B cell (primary cell): ENCODE data around the gene PLEKHM3. TPM values are rescaled to one million over a fixed set of nuclear protein-coding genes. Genes with fewer than 3 reads are reported as not detected.

Experiments used
- ATAC-seq: fragments of 200-7000 bp; cut with Tn5 transposase; one replicate; pipeline ENCODE4 v1.10.0; 2021; ENCODE audit warnings: low read depth, mild to moderate bottlenecking, moderate number of reproducible peaks, moderate library complexity
- CTCF ChIA-PET: fragments of 350-600 bp; sonication (Branson Sonifier 250); formaldehyde crosslinking; loops from one replicate; lab custom pipeline; 2021; ENCODE audit warnings: antibody characterized with exemption, inconsistent platforms; lab: Charles Lee
- POLR2A ChIA-PET: fragments of 350-600 bp; sonication (Branson Sonifier 250); formaldehyde crosslinking; loops from one replicate; lab custom pipeline; 2021; ENCODE audit warnings: antibody characterized with exemption; lab: Charles Lee
- DNase-seq: peaks from one replicate; pipeline ENCODE4 v3.0.0; 2013
- H2AFZ ChIP-seq: 2 replicates; pipeline ENCODE4 v1.6.1; 2012; ENCODE audit warnings: mild to moderate bottlenecking, low read depth, low read length; ENCODE audit not compliant: insufficient read depth, poor library complexity, severe bottlenecking
- H3K27ac ChIP-seq, 2 donors: 1 replicate in 1 of 2; 2 replicates in 1 of 2; pipeline ENCODE4 v1.5.1; 2012 to 2013; ENCODE audit warnings: low read length in 2 of 2, mild to moderate bottlenecking in 2 of 2, moderate library complexity in 1 of 2
- H3K27me3 ChIP-seq, 4 experiments: fragments of 200-600 bp in 1 of 4; sonication (generic) in 1 of 4; replicated peaks in 1 of 4; 1 replicate in 2 of 4; 2 replicates in 2 of 4; pipeline versions ENCODE4 v1.6.1 to v1.7.0; 2013 to 2016; ENCODE audit warnings: low read length in 3 of 4, mild to moderate bottlenecking in 2 of 4, mixed read lengths in 1 of 4, moderate library complexity in 1 of 4; ENCODE audit not compliant: insufficient read depth in 4 of 4, control insufficient read depth in 3 of 4; ENCODE audit errors: control extremely low read depth in 1 of 4
- H3K36me3 ChIP-seq, 2 experiments: replicated peaks in 1 of 2; 1 replicate in 1 of 2; 2 replicates in 1 of 2; pipeline versions ENCODE4 v1.6.1 to v1.7.1; 2013; ENCODE audit warnings: low read length in 1 of 2; ENCODE audit not compliant: insufficient read depth in 2 of 2, control insufficient read depth in 1 of 2; ENCODE audit errors: control extremely low read depth in 1 of 2, extremely low read depth in 1 of 2
- H3K4me1 ChIP-seq, 2 donors: fragments of 200-600 bp in 1 of 2; sonication (generic) in 1 of 2; 1 replicate in 1 of 2; 2 replicates in 1 of 2; pipeline versions ENCODE4 v1.5.1 to v1.6.1; 2013 to 2017; ENCODE audit warnings: low read length in 2 of 2; ENCODE audit not compliant: control insufficient read depth in 2 of 2, insufficient read depth in 2 of 2
- H3K4me2 ChIP-seq: replicated peaks from 2 replicates; pipeline ENCODE3; 2012; ENCODE audit warnings: mild to moderate bottlenecking, low read depth, low read length; ENCODE audit not compliant: poor library complexity, severe bottlenecking
- H3K4me3 ChIP-seq, 5 experiments: fragments of 200-600 bp in 1 of 5; sonication (generic) in 1 of 5; 1 replicate in 3 of 5; 2 replicates in 2 of 5; pipeline versions ENCODE4 v1.5.1 to v1.7.0; 2011 to 2016; ENCODE audit warnings: low read length in 4 of 5, mild to moderate bottlenecking in 4 of 5, low read depth in 2 of 5, control low read depth in 1 of 5, moderate library complexity in 1 of 5; ENCODE audit not compliant: insufficient read depth in 1 of 5; ENCODE audit errors: control extremely low read depth in 1 of 5, extremely low read depth in 1 of 5
- H3K79me2 ChIP-seq: fragments of 200-600 bp; sonication (generic); one replicate; pipeline ENCODE4 v1.6.0; 2016; ENCODE audit warnings: low read length; ENCODE audit not compliant: control insufficient read depth, insufficient read depth
- H3K9ac ChIP-seq: fragments of 200-600 bp; sonication (generic); 2 replicates; pipeline ENCODE4 v1.6.1; 2017; ENCODE audit warnings: mild to moderate bottlenecking, low read length, moderate library complexity
- H3K9me3 ChIP-seq, 3 donors: one replicate each; pipeline versions ENCODE4 v1.6.1 to v1.7.1; 2013; ENCODE audit warnings: low read length in 2 of 3; ENCODE audit not compliant: control insufficient read depth in 2 of 3, insufficient read depth in 1 of 3; ENCODE audit errors: control extremely low read depth in 1 of 3
- H4K20me1 ChIP-seq: 2 replicates; pipeline ENCODE4 v1.6.0; 2012; ENCODE audit warnings: mild to moderate bottlenecking, low read length; ENCODE audit not compliant: insufficient read depth, control insufficient read depth, poor library complexity, severe bottlenecking
- H3K27ac Mint-ChIP-seq: one replicate; pipeline ENCODE4 v1.8.0; 2021; ENCODE audit warnings: mixed read lengths
- H3K27me3 Mint-ChIP-seq: one replicate; pipeline ENCODE4 v1.8.0; 2021; ENCODE audit warnings: mixed read lengths
- H3K4me1 Mint-ChIP-seq: one replicate; pipeline ENCODE4 v1.8.0; 2021; ENCODE audit warnings: mixed read lengths
- H3K4me3 Mint-ChIP-seq: one replicate; pipeline ENCODE4 v1.8.0; 2021; ENCODE audit warnings: mixed read lengths
- H3K9me3 Mint-ChIP-seq: one replicate; pipeline ENCODE4 v1.8.0; 2022; ENCODE audit warnings: mixed read lengths; ENCODE audit not compliant: insufficient read depth
- CTCF ChIP-seq: fragments of 200-600 bp; IDR thresholded peaks from one replicate; pipeline ENCODE4 v1.8.0; 2022; ENCODE audit warnings: antibody characterized with exemption, mild to moderate bottlenecking
- EZH2 ChIP-seq: IDR thresholded peaks from 2 replicates; pipeline ENCODE4 v1.6.1; 2012; ENCODE audit warnings: borderline replicate concordance, low read depth, mild to moderate bottlenecking, moderate library complexity, low read length; ENCODE audit not compliant: insufficient read depth, poor library complexity, severe bottlenecking
- WGBS: methylation state at CpG from one replicate; pipeline ENCODE4 v1.1.5; 2013; ENCODE audit warnings: missing lambda C conversion rate; ENCODE audit not compliant: insufficient coverage; 5-methylcytosine and 5-hydroxymethylcytosine counted together
- intact Hi-C: fragments of 100-400 bp; cut with micrococcal nuclease; formaldehyde crosslinking; loops from one replicate; pipeline ENCODE4 v1.10.0; 2022
- polyA plus RNA-seq: library from polyadenylated mRNA; depleted of rRNA; stranded (reverse); fragments of >200 nt; gene quantifications from 2 replicates; pipeline ENCODE4 v1.2.3, GENCODE V29; 2012
- total RNA-seq, 2 donors: library from RNA; stranded (reverse); fragments of 120-200 nt in 1 of 2; gene quantifications; 1 replicate in 1 of 2; 2 replicates in 1 of 2; pipeline versions ENCODE4 v1.2.3 to v1.2.4, GENCODE V29; 2013 to 2022

PLEKHM3 gene
- total and polyA plus RNA-seq, 2 donors (not counting 1 experiment from before 2014, with no cell fraction given), result 4.0 to 17.7 TPM

- CTCF ChIA-PET, result no interaction called here
- no peaks in the 10 kb centered on the region for H3K79me2 ChIP-seq
- 93% methylated on average over 4 of the region's 4 CpGs for WGBS
Measured at GRCh38 chr2:207901401-207901800, 123.9 kb downstream of the PLEKHM3 start.

GRCh38 chr2:207898354-207898695 is 127.0 kb downstream of the PLEKHM3 start:
- Histone ChIP-seq H3K4me1 (no peaks in the 10 kb centered on the region), H3K9ac (no peak overlapping the region), H3K36me3 (peaks cover 0 to 14% of the 10 kb centered on the region in 2 experiments), H3K79me2 (no peaks in the 10 kb centered on the region), H4K20me1 (no peaks in the 10 kb centered on the region), H3K27ac (no peak overlapping the region), H3K9me3 (no peaks in the 10 kb centered on the region), H2AFZ (no peak overlapping the region), H3K27me3 (no peaks in the 10 kb centered on the region), H3K4me2 (no peak overlapping the region), H3K4me3 (no peak overlapping the region)
- POLR2A ChIA-PET, result no interaction called here
- CTCF ChIA-PET, result no interaction called here
- DNase-seq (no peak), ATAC-seq (no peak)
- intact Hi-C loops, result no loop called here
- WGBS, result 89% methylated on average over 3 of the region's 8 CpGs
- H3K27me3 Mint-ChIP-seq, result no peaks in the 10 kb centered on the region
- H3K4me1 Mint-ChIP-seq, result no peaks in the 10 kb centered on the region
- H3K4me3 Mint-ChIP-seq, result no peak overlapping the region
- no peaks in the 10 kb centered on the region for H3K9me3 Mint-ChIP-seq
- H3K27ac Mint-ChIP-seq, result no peak overlapping the region
- no peak for TF ChIP-seq EZH2
- no peak for TF ChIP-seq CTCF

More at GRCh38 chr2:207901401-207901800, 123.9 kb downstream of the PLEKHM3 start:
- POLR2A ChIA-PET, result no interaction called here
- no peaks in the 10 kb centered on the region for H3K27me3 ChIP-seq
- H3K9ac ChIP-seq, result no peak overlapping the region
- peaks cover 0 to 14% of the 10 kb centered on the region in 2 experiments for H3K36me3 ChIP-seq
- no peak overlapping the region for H2AFZ ChIP-seq
- H3K4me3 Mint-ChIP-seq, result no peak overlapping the region
- no peaks in the 10 kb centered on the region for H4K20me1 ChIP-seq
- H3K4me2 ChIP-seq, result no peak overlapping the region
- no peaks in the 10 kb centered on the region for H3K27me3 Mint-ChIP-seq
- H3K4me3 ChIP-seq, result no peak overlapping the region
- no peak overlapping the region for H3K27ac Mint-ChIP-seq
- intact Hi-C loops, result no loop called here
- TF ChIP-seq EZH2 (no peak), CTCF (no peak)
- DNase-seq (no peak), ATAC-seq (no peak)
- H3K27ac ChIP-seq, result no peak overlapping the region
- H3K9me3 Mint-ChIP-seq, result no peaks in the 10 kb centered on the region
- no peaks in the 10 kb centered on the region for H3K4me1 ChIP-seq
- no peaks in the 10 kb centered on the region for H3K4me1 Mint-ChIP-seq
- H3K9me3 ChIP-seq, result no peaks in the 10 kb centered on the region
